Tibial artery (tissue), 4 donors: ENCODE data around the gene CXCL5.

ENCODE experiments used
- DNase-seq, 2 donors: peaks; one replicate each; pipeline ENCODE4 v3.0.0-alpha.2; 2019
- H3K27ac ChIP-seq, 2 donors: fragments of 200-600 bp; sonication (generic) in 1 of 2; 1 replicate in 1 of 2; 2 replicates in 1 of 2; pipeline ENCODE4 v1.5.1; 2018 to 2019; ENCODE audit warnings: mild to moderate bottlenecking in 1 of 2
- H3K27me3 ChIP-seq, 2 donors: fragments of 200-600 bp; sonication (generic) in 1 of 2; one replicate each; pipeline versions ENCODE4 v1.5.1 to v1.6.0; 2016 to 2019
- H3K36me3 ChIP-seq, 3 donors: fragments of 200-600 bp; sonication (generic) in 2 of 3; one replicate each; pipeline ENCODE4 v1.5.1; 2016 to 2019; ENCODE audit warnings: mild to moderate bottlenecking in 2 of 3
- H3K4me1 ChIP-seq, 4 donors: fragments of 200-600 bp; sonication (generic) in 2 of 4; 1 replicate in 3 of 4; 2 replicates in 1 of 4; pipeline ENCODE4 v1.5.1; 2016 to 2019
- H3K4me3 ChIP-seq, 2 donors: fragments of 200-600 bp; sonication (generic) in 1 of 2; 1 replicate in 1 of 2; 2 replicates in 1 of 2; pipeline ENCODE4 v1.5.1; 2018 to 2019; ENCODE audit warnings: mild to moderate bottlenecking in 2 of 2
- H3K9me3 ChIP-seq, 3 donors: fragments of 200-600 bp; sonication (generic) in 1 of 3; one replicate each; pipeline ENCODE4 v1.5.1; 2016 to 2019
- intact Hi-C: fragments of 100-400 bp; cut with DNase I; formaldehyde crosslinking; loops from one replicate; pipeline ENCODE4 v1.15.0; 2023; ENCODE audit warnings: low total_unique reads
- TF ChIP-seq, protein P1 (sequence below), 2 experiments: fragments of 200-600 bp in 1 of 2; fragments of 450-650 bp in 1 of 2; IDR thresholded peaks; one replicate each; pipeline ENCODE4 v1.5.1; 2017 to 2019; ENCODE audit warnings: antibody characterized with exemption in 2 of 2, mild to moderate bottlenecking in 1 of 2, moderate library complexity in 1 of 2

Gene CXCL5

GRCh38 chr4:74028504-74028903, 30.0 kb upstream of the CXCL5 start:
- intact Hi-C loops, result no loop called here
- Histone ChIP-seq H3K27me3 (no peaks in the 10 kb centered on the region), H3K36me3 (no peaks in the 10 kb centered on the region), H3K4me3 (no peak overlapping the region), H3K4me1 (no peaks in the 10 kb centered on the region), H3K9me3 (peaks cover 0 to 6% (median 0%) of the 10 kb centered on the region in 3 donors), H3K27ac (no peak overlapping the region)
- TF ChIP-seq, protein P1, sequence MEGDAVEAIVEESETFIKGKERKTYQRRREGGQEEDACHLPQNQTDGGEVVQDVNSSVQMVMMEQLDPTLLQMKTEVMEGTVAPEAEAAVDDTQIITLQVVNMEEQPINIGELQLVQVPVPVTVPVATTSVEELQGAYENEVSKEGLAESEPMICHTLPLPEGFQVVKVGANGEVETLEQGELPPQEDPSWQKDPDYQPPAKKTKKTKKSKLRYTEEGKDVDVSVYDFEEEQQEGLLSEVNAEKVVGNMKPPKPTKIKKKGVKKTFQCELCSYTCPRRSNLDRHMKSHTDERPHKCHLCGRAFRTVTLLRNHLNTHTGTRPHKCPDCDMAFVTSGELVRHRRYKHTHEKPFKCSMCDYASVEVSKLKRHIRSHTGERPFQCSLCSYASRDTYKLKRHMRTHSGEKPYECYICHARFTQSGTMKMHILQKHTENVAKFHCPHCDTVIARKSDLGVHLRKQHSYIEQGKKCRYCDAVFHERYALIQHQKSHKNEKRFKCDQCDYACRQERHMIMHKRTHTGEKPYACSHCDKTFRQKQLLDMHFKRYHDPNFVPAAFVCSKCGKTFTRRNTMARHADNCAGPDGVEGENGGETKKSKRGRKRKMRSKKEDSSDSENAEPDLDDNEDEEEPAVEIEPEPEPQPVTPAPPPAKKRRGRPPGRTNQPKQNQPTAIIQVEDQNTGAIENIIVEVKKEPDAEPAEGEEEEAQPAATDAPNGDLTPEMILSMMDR (IDR thresholded peaks at IDR 0.05), result no peak
- DNase-seq, result no peak

GRCh38 chr4:74023709-74024108, 25.2 kb upstream of the CXCL5 start:
- TF ChIP-seq, protein P1 (IDR thresholded peaks at IDR 0.05), result no peak
- no peaks in the 10 kb centered on the region for H3K36me3 ChIP-seq
- no peaks in the 10 kb centered on the region for H3K27me3 ChIP-seq
- peaks cover 0 to 1% (median 0%) of the 10 kb centered on the region in 3 donors for H3K9me3 ChIP-seq
- intact Hi-C loops, result no loop called here
- H3K4me1 ChIP-seq, result no peaks in the 10 kb centered on the region
- no peak overlapping the region for H3K27ac ChIP-seq
- no peak for DNase-seq
- H3K4me3 ChIP-seq, result no peak overlapping the region

GRCh38 chr4:74021601-74022000, 23.1 kb upstream of the CXCL5 start:
- Histone ChIP-seq H3K27me3 (no peaks in the 10 kb centered on the region), H3K4me3 (no peak overlapping the region), H3K9me3 (no peaks in the 10 kb centered on the region), H3K4me1 (no peaks in the 10 kb centered on the region), H3K36me3 (no peaks in the 10 kb centered on the region), H3K27ac (no peak overlapping the region)
- no peak for DNase-seq
- TF ChIP-seq, protein P1 (IDR thresholded peaks at IDR 0.05), result no peak
- intact Hi-C loops, result no loop called here

GRCh38 chr4:74018771-74019170, 20.3 kb upstream of the CXCL5 start:
- no peak overlapping the region for H3K27ac ChIP-seq
- no peak for DNase-seq
- no peaks in the 10 kb centered on the region for H3K36me3 ChIP-seq
- no peak overlapping the region for H3K4me3 ChIP-seq
- no peaks in the 10 kb centered on the region for H3K4me1 ChIP-seq
- H3K27me3 ChIP-seq, result no peaks in the 10 kb centered on the region
- TF ChIP-seq, protein P1 (IDR thresholded peaks at IDR 0.05), result no peak
- H3K9me3 ChIP-seq, result no peaks in the 10 kb centered on the region
- intact Hi-C loops, result no loop called here

DNA sequence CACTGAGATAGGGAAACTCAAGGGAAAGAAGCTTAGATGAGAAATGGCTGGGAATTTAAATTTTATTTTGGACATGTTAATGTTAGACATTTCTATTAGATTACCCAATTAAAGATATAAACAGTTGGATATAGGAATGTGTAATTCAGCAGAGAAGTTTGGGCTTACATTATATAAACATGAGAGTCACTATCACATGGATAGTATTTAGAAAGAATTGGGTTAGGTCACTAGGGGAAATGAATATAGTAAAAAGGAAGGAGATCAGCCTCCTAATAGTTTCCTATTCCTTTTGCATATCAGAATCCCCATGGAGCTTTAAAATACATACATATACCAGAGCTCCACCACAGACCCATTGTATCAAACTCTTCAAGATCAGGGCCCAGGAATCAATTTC, 19.6 kb upstream of the CXCL5 start:
- H3K4me1 ChIP-seq, result no peaks in the 10 kb centered on the region
- TF ChIP-seq, protein P1 (IDR thresholded peaks at IDR 0.05), result no peak
- intact Hi-C loops, result no loop called here
- no peak overlapping the region for H3K4me3 ChIP-seq
- H3K36me3 ChIP-seq, result no peaks in the 10 kb centered on the region
- no peaks in the 10 kb centered on the region for H3K27me3 ChIP-seq
- no peak for DNase-seq
- no peak overlapping the region for H3K27ac ChIP-seq
- H3K9me3 ChIP-seq, result no peaks in the 10 kb centered on the region

- Histone ChIP-seq H3K4me1 (no peaks in the 10 kb centered on the region), H3K27me3 (no peaks in the 10 kb centered on the region), H3K4me3 (no peak overlapping the region), H3K27ac (no peak overlapping the region), H3K9me3 (no peaks in the 10 kb centered on the region), H3K36me3 (no peaks in the 10 kb centered on the region)
- intact Hi-C loops, result no loop called here
- TF ChIP-seq, protein P1 (IDR thresholded peaks at IDR 0.05), result no peak
- no peak for DNase-seq
Measured at GRCh38 chr4:74016068-74016467, 17.6 kb upstream of the CXCL5 start.
